Measurements from ENCODE around the gene ARHGAP8. TPM values are rescaled to one million over a fixed set of nuclear protein-coding genes. Genes with fewer than 3 reads are reported as not detected.
"Not testable (repeated sequence)": the region's sequence is repeated elsewhere in the genome, so short reads cannot be mapped to it uniquely, and the experiment has no call there.

ARHGAP8 gene
- total RNA-seq, 1 donor from 2014 or later: 0.96 TPM

DNA sequence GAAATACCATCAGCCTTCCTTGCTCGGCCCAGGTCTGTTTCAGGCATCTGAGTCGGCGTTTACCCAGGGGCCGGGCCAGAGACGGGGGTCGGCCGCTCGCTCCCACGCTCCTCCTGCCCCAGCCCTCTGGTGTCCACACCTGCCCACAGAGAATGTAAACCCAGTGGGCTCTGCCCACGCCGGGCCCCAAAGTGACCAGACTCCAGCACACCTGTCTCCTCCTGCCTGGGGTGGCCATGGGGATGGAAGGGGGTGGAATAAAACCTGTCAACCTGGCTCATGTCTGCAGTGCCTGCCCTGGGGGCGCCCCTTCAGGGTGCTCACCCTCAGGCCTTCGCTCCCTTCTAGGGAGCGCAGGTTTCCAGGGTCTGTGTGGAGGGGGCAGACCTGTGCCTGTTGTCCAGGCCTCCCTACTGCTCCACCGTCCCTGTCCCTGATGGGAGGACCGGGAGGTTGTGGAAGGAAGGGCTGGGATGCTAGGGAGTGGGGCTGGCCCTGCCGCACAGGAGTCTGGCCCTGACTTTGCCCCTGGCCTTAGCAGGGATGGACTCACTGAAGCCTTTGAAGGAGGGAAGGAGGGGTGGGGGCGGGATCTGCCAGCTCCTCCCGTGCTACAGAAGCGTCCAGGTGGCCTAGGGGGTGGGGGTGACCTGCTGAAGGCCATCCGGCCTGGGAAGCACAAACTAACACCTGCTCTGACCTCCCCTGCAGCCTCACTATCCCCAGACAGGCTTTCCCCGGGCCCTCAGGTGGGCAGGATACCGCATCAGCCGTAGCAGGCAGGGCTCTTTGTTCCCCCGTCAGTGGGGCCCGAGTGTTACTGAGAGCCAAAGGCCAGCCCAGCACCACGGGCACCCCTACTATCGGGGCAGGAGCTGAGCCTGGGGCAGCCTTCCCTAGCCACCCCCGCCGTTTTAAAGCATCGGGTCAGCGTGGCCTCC is 14.7 kb upstream of the ARHGAP8 start:
- Mint-ChIP-seq H3K4me3 (no peak overlapping the region), H3K27me3 (ENCODE audit: low read depth) (peaks cover 5% of the 10 kb centered on the region), H3K4me1 (no peaks in the 10 kb centered on the region), H3K9me3 (no peaks in the 10 kb centered on the region), H3K27ac (ENCODE audit: unreplicated experiment) (no peak overlapping the region), H3K36me3 (ENCODE audit: low read depth) (no peaks in the 10 kb centered on the region)
- TF ChIP-seq, protein P1, sequence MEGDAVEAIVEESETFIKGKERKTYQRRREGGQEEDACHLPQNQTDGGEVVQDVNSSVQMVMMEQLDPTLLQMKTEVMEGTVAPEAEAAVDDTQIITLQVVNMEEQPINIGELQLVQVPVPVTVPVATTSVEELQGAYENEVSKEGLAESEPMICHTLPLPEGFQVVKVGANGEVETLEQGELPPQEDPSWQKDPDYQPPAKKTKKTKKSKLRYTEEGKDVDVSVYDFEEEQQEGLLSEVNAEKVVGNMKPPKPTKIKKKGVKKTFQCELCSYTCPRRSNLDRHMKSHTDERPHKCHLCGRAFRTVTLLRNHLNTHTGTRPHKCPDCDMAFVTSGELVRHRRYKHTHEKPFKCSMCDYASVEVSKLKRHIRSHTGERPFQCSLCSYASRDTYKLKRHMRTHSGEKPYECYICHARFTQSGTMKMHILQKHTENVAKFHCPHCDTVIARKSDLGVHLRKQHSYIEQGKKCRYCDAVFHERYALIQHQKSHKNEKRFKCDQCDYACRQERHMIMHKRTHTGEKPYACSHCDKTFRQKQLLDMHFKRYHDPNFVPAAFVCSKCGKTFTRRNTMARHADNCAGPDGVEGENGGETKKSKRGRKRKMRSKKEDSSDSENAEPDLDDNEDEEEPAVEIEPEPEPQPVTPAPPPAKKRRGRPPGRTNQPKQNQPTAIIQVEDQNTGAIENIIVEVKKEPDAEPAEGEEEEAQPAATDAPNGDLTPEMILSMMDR (conservative IDR thresholded peaks at IDR 0.05): no peak
- no peak for DNase-seq (ENCODE audit: low read depth, low spot score)

DNA sequence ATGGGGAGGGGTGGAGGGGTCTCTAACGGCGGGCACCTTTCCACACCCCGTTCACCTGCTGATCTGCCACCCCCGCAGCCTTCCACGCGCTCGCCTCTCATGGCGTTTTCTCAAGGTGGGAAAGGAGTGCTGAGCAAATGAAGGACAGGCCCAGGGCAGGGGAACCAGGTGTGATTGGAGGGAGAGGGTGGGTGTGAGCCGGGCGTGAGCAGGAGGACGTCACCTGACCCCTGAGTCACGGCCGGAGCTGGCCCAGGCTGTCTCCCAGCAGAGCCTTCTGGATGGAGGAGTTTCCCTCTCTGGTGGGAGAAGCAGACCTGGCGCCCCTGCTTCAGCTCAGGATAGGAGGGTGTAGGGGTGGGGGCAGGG is 14.0 kb upstream of the ARHGAP8 start:
- DNase-seq (ENCODE audit: low read depth, low spot score): no peak
- peaks cover 6% of the 10 kb centered on the region for H3K27me3 Mint-ChIP-seq (ENCODE audit: low read depth)
- H3K36me3 Mint-ChIP-seq (ENCODE audit: low read depth): no peaks in the 10 kb centered on the region
- no peaks in the 10 kb centered on the region for H3K4me1 Mint-ChIP-seq
- no peak overlapping the region for H3K27ac Mint-ChIP-seq (ENCODE audit: unreplicated experiment)
- TF ChIP-seq, protein P1 (conservative IDR thresholded peaks at IDR 0.05): no peak
- no peaks in the 10 kb centered on the region for H3K9me3 Mint-ChIP-seq
- no peak overlapping the region for H3K4me3 Mint-ChIP-seq

DNA sequence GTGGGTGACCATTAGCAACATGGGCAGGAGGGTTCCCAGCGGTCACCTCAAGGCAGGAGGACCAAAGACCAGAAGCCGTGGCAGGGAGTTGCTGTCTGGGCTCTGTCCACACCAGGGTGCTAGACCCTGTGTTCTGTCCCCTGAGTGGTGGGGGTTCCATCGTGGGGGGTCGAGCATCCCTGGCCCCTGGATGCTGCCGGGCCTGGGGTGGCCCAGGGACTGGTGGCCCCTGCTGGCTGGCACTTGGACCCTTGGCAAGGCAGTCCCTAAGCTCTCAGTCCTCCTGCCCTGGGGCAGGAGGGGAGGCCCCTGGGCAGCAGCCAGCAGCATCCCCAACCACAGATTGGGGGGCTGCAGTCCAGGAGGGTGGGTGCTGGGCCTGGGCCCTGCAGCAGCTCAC is 13.4 kb upstream of the ARHGAP8 start:
- Mint-ChIP-seq H3K27me3 (ENCODE audit: low read depth) (peaks cover 13% of the 10 kb centered on the region), H3K4me1 (no peaks in the 10 kb centered on the region), H3K36me3 (ENCODE audit: low read depth) (no peaks in the 10 kb centered on the region), H3K27ac (ENCODE audit: unreplicated experiment) (no peak overlapping the region), H3K4me3 (no peak overlapping the region), H3K9me3 (no peaks in the 10 kb centered on the region)
- TF ChIP-seq, protein P1 (conservative IDR thresholded peaks at IDR 0.05): no peak
- DNase-seq (ENCODE audit: low read depth, low spot score): no peak

DNA sequence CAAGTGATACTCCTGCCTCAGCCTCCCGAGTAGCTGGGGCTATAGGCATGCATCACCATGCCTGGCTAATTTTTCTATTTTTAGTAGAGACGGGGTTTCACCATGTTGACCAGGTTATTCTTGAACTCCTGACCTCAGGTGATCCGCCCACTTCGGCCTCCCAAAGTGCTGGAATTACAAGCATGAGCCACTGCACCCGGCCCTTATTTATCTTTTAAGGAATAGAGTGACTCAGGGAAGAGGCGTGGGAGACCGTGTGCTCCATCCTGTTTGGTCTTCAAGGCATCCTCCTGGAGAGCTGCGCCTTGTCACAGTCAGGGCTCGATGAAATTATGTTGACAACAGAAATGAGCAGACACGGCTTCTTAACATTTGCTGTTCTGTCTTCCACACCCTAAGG is 12.7 kb upstream of the ARHGAP8 start:
- not testable (repeated sequence) for H3K4me1 Mint-ChIP-seq; H3K4me3 Mint-ChIP-seq; H3K27ac Mint-ChIP-seq (ENCODE audit: unreplicated experiment); H3K9me3 Mint-ChIP-seq; DNase-seq (ENCODE audit: low read depth, low spot score); H3K36me3 Mint-ChIP-seq (ENCODE audit: low read depth)
- H3K27me3 Mint-ChIP-seq (ENCODE audit: low read depth): peaks cover 14% of the 10 kb centered on the region

DNA sequence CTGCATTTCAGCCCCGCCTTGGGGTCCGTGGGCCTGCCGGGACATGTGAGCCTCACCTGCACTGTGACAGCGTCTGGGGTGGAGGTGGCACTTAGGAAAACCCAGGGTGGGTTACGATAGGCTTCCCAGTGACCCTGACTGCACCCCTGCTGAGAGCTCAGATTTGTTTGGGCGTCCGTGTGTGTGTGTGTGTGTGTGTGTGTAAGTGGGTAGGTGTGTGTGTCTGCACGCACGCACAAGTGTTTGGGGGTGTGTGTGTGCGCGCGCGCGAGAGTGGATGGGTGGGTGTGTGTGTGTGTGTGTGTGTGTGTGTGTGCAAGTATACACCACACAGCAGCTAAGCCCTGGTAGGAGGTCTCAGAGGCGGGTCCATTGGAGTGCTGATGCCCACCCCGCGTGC is 12.1 kb upstream of the ARHGAP8 start:
- DNase-seq (ENCODE audit: low read depth, low spot score): no peak
- Mint-ChIP-seq H3K4me3 (no peak overlapping the region), H3K27ac (ENCODE audit: unreplicated experiment) (no peak overlapping the region), H3K27me3 (ENCODE audit: low read depth) (peaks cover 18% of the 10 kb centered on the region), H3K9me3 (no peaks in the 10 kb centered on the region), H3K36me3 (ENCODE audit: low read depth) (no peaks in the 10 kb centered on the region), H3K4me1 (no peaks in the 10 kb centered on the region)
- TF ChIP-seq, protein P1 (conservative IDR thresholded peaks at IDR 0.05): no peak

DNA sequence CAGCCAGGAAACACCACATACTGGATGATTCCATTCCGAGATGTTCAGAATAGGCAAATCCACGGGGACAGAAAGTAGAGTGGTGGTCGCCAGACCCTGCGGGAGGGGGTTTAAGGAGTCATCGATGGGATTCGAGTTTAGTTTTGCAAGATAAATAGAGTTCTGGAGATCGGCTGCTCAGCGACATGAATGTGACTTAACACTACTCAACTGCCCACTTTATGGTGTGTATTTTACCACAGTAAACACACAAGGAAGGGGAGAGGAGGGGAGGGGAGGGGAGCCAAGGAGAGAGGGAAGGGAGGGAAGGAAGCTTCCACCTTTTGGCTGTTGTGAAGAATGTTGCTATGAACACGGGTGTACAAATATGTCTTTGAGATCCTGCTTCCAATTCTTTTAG is 10.4 kb upstream of the ARHGAP8 start:
- TF ChIP-seq, protein P1 (conservative IDR thresholded peaks at IDR 0.05): no peak
- Mint-ChIP-seq H3K9me3 (no peaks in the 10 kb centered on the region), H3K36me3 (ENCODE audit: low read depth) (no peaks in the 10 kb centered on the region), H3K27ac (ENCODE audit: unreplicated experiment) (no peak overlapping the region), H3K4me3 (no peak overlapping the region), H3K27me3 (ENCODE audit: low read depth) (peaks cover 28% of the 10 kb centered on the region), H3K4me1 (peaks cover 10% of the 10 kb centered on the region)
- DNase-seq (ENCODE audit: low read depth, low spot score): no peak

Data from neural crest cell (in vitro differentiated cells).